Activated effector memory CD4-positive, alpha-beta T cell treated with anti-CD3 and anti-CD28 coated beads, Interleukin-2, amount 50 U/mL, for 16 hours (primary cell): Measurements from ENCODE around the gene IER3.
"Not testable (repeated sequence)": the region's sequence is repeated elsewhere in the genome, so short reads cannot be mapped to it uniquely, and the experiment has no call there.

Source experiments
- DNase-seq: peaks from one replicate; pipeline ENCODE4 v3.0.0-alpha.2; 2020

Gene IER3

GRCh38 chr6:30767944-30768301 is 23.6 kb upstream of the IER3 start:
- no peak for DNase-seq

- no peak for DNase-seq
Observed at GRCh38 chr6:30767158-30767943, 23.0 kb upstream of the IER3 start.

GRCh38 chr6:30766461-30767157 is 22.3 kb upstream of the IER3 start:
- no peak for DNase-seq

- DNase-seq = not testable (repeated sequence)
Observed at GRCh38 chr6:30765495-30765894, 21.1 kb upstream of the IER3 start.

GRCh38 chr6:30764490-30765043 is 20.2 kb upstream of the IER3 start:
- DNase-seq = not testable (repeated sequence)

- DNase-seq = no peak
Observed at GRCh38 chr6:30763618-30764489, 19.5 kb upstream of the IER3 start.

GRCh38 chr6:30763155-30763617 is 18.8 kb upstream of the IER3 start:
- no peak for DNase-seq

GRCh38 chr6:30761791-30762429 is 17.6 kb upstream of the IER3 start:
- DNase-seq = no peak

GRCh38 chr6:30760549-30760948 is 16.2 kb upstream of the IER3 start:
- no peak for DNase-seq

GRCh38 chr6:30759575-30760239 is 15.4 kb upstream of the IER3 start:
- DNase-seq = no peak

- no peak for DNase-seq
Observed at GRCh38 chr6:30757261-30757904, 13.0 kb upstream of the IER3 start.

- DNase-seq = not testable (repeated sequence)
Observed at GRCh38 chr6:30756405-30757003, 12.2 kb upstream of the IER3 start.

GRCh38 chr6:30754631-30755030 is 10.3 kb upstream of the IER3 start:
- no peak for DNase-seq

- DNase-seq = no peak
Observed at GRCh38 chr6:30752157-30752927, 8.0 kb upstream of the IER3 start.

- DNase-seq = no peak
Observed at GRCh38 chr6:30750379-30750668, 6.0 kb upstream of the IER3 start.

GRCh38 chr6:30749554-30750378 is 5.4 kb upstream of the IER3 start:
- DNase-seq = no peak

- no peak for DNase-seq
Observed at GRCh38 chr6:30748851-30749540, 4.6 kb upstream of the IER3 start.

- DNase-seq = no peak
Observed at GRCh38 chr6:30747902-30748769, 3.8 kb upstream of the IER3 start.
